Right ventricle myocardium superior (tissue), 1 donor: ENCODE measurements around the gene NR4A2. TPM values are rescaled to one million over a fixed set of nuclear protein-coding genes. Genes with fewer than 3 reads are reported as not detected.

Experiments used
- ATAC-seq: fragments of 200-7000 bp; cut with Tn5 transposase; one replicate; pipeline ENCODE4 v1.9.1; 2020; ENCODE audit warnings: mild to moderate bottlenecking; ENCODE audit not compliant: poor library complexity
- DNase-seq: peaks from one replicate; pipeline ENCODE4 v3.0.0-alpha.2; 2020
- intact Hi-C: fragments of 100-400 bp; cut with DNase I; formaldehyde crosslinking; loops from one replicate; pipeline ENCODE4 v1.11.2; 2022
- total RNA-seq: library from RNA; stranded (reverse); fragmentation: NEBNext Ultra II Directional; extraction: Animal tissue kit (Norgen Biotek cat#: 25700); gene quantifications from one replicate; pipeline ENCODE4 v1.2.1, GENCODE V29; 2021
- donor health status: DM: no; HTN: yes; CAD: no; lungs with severe emphysema.

NR4A2 gene
- total RNA-seq, 1 donor from 2014 or later = 1.5 TPM

- intact Hi-C loops = no loop called here
- no peak for ATAC-seq
Measured at GRCh38 chr2:156279446-156280150, 52.9 kb downstream of the NR4A2 start.

More at GRCh38 chr2:156279446-156280150, 52.9 kb downstream of the NR4A2 start:
- DNase-seq = no peak

Other genes with a start within 250 kb of the NR4A2 start
- gene GPD2, start 103.7 kb upstream of the NR4A2 start, total RNA-seq = 15.8 TPM